Neural cell (in vitro differentiated cells): ENCODE measurements around the gene SKOR2.

Experiments used
- EZH2 ChIP-seq: fragments of 200-600, 300-800 bp; shearing (Covaris generic), sonication (generic); IDR thresholded peaks from 2 replicates; pipeline ENCODE4 v1.6.1; 2014; ENCODE audit warnings: antibody characterized with exemption, low read length, borderline replicate concordance, mild to moderate bottlenecking; ENCODE audit not compliant: insufficient read depth, poor library complexity, severe bottlenecking
- POLR2AphosphoS5 ChIP-seq: IDR thresholded peaks from 2 replicates; pipeline ENCODE4 v1.6.1; 2012
- TF ChIP-seq, protein P1 (sequence below): IDR thresholded peaks from 2 replicates; pipeline ENCODE4 v1.6.1; 2012; ENCODE audit warnings: borderline replicate concordance

DNA sequence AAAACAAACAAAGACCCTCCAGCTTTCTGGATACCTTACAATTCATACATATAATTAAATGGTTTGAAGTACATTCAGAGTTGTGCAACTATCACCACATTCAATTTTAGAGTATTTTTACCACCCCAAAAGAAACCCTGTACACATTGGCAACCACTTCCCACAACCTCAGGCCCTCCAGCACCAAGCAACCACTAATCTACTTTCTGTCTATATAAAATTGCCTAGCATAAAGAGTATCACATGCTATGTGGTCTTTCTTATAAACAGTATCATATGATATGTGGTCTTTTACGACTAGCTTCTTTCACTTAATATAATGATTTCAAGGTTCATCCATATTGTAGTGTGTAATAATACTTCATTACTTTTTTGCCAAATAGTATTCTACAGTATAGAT lies 82.5 kb downstream of the SKOR2 start:
- TF ChIP-seq POLR2AphosphoS5 (no peak), EZH2 (no peak)
- TF ChIP-seq, protein P1, sequence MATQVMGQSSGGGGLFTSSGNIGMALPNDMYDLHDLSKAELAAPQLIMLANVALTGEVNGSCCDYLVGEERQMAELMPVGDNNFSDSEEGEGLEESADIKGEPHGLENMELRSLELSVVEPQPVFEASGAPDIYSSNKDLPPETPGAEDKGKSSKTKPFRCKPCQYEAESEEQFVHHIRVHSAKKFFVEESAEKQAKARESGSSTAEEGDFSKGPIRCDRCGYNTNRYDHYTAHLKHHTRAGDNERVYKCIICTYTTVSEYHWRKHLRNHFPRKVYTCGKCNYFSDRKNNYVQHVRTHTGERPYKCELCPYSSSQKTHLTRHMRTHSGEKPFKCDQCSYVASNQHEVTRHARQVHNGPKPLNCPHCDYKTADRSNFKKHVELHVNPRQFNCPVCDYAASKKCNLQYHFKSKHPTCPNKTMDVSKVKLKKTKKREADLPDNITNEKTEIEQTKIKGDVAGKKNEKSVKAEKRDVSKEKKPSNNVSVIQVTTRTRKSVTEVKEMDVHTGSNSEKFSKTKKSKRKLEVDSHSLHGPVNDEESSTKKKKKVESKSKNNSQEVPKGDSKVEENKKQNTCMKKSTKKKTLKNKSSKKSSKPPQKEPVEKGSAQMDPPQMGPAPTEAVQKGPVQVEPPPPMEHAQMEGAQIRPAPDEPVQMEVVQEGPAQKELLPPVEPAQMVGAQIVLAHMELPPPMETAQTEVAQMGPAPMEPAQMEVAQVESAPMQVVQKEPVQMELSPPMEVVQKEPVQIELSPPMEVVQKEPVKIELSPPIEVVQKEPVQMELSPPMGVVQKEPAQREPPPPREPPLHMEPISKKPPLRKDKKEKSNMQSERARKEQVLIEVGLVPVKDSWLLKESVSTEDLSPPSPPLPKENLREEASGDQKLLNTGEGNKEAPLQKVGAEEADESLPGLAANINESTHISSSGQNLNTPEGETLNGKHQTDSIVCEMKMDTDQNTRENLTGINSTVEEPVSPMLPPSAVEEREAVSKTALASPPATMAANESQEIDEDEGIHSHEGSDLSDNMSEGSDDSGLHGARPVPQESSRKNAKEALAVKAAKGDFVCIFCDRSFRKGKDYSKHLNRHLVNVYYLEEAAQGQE: no peak
